ENCODE results near the gene NBEAL1.
"Not testable (repeated sequence)": the region's sequence is repeated elsewhere in the genome, so short reads cannot be mapped to it uniquely, and the experiment has no call there.

The NBEAL1 gene

GRCh38 chr2:203143391-203143790 lies 128.7 kb downstream of the NBEAL1 start:
- no peak for TF ChIP-seq CTCF (IDR thresholded peaks at IDR 0.05; ENCODE audit: low read depth, low read length, missing control alignments)
- in situ Hi-C loops (cut with HindIII; ENCODE audit: low pct_ligation_motif_present, low sequenced_read_pairs) = no loop called here
- no peak overlapping the region for H3K27ac ChIP-seq
- H3K4me3 ChIP-seq (ENCODE audit: low read depth, low read length) = no peak overlapping the region
- no peak for DNase-seq
- no peaks in the 10 kb centered on the region for H3K27me3 ChIP-seq (replicated peaks)
- H3K36me3 ChIP-seq (replicated peaks) = peaks cover 8% of the 10 kb centered on the region

GRCh38 chr2:203149194-203149593 lies 134.5 kb downstream of the NBEAL1 start:
- H3K4me3 ChIP-seq (ENCODE audit: low read depth, low read length) = no peak overlapping the region
- in situ Hi-C loops (cut with HindIII; ENCODE audit: low pct_ligation_motif_present, low sequenced_read_pairs) = no loop called here
- no peak for DNase-seq
- TF ChIP-seq CTCF (IDR thresholded peaks at IDR 0.05; ENCODE audit: low read depth, low read length, missing control alignments) = no peak
- no peaks in the 10 kb centered on the region for H3K27me3 ChIP-seq (replicated peaks)
- no peak overlapping the region for H3K27ac ChIP-seq
- H3K36me3 ChIP-seq (replicated peaks) = peaks cover 19% of the 10 kb centered on the region

- Histone ChIP-seq H3K27me3 (replicated peaks) (no peaks in the 10 kb centered on the region), H3K4me3 (ENCODE audit: low read depth, low read length) (no peak overlapping the region), H3K27ac (no peak overlapping the region), H3K36me3 (replicated peaks) (peaks cover 5% of the 10 kb centered on the region)
- DNase-seq = no peak
- TF ChIP-seq CTCF (IDR thresholded peaks at IDR 0.05; ENCODE audit: low read depth, low read length, missing control alignments) = peak; percentile 2
- in situ Hi-C loops (cut with HindIII; ENCODE audit: low pct_ligation_motif_present, low sequenced_read_pairs) = no loop called here
Measured at GRCh38 chr2:203155406-203155805, 140.7 kb downstream of the NBEAL1 start.

GRCh38 chr2:203162722-203163121 lies 148.0 kb downstream of the NBEAL1 start:
- DNase-seq; H3K36me3 ChIP-seq (replicated peaks); in situ Hi-C loops (cut with HindIII; ENCODE audit: low pct_ligation_motif_present, low sequenced_read_pairs); H3K27me3 ChIP-seq (replicated peaks); H3K27ac ChIP-seq; H3K4me3 ChIP-seq (ENCODE audit: low read depth, low read length): not testable (repeated sequence)

- no peak for TF ChIP-seq CTCF (IDR thresholded peaks at IDR 0.05; ENCODE audit: low read depth, low read length, missing control alignments)
- Histone ChIP-seq H3K27me3 (replicated peaks) (no peaks in the 10 kb centered on the region), H3K4me3 (ENCODE audit: low read depth, low read length) (no peak overlapping the region), H3K36me3 (replicated peaks) (peaks cover 10% of the 10 kb centered on the region), H3K27ac (no peak overlapping the region)
- in situ Hi-C loops (cut with HindIII; ENCODE audit: low pct_ligation_motif_present, low sequenced_read_pairs) = no loop called here
- DNase-seq = no peak
Measured at GRCh38 chr2:203164311-203164935, 149.7 kb downstream of the NBEAL1 start.

- H3K4me3 ChIP-seq (ENCODE audit: low read depth, low read length) = no peak overlapping the region
- peaks cover 5% of the 10 kb centered on the region for H3K36me3 ChIP-seq (replicated peaks)
- DNase-seq = no peak
- in situ Hi-C loops (cut with HindIII; ENCODE audit: low pct_ligation_motif_present, low sequenced_read_pairs) = no loop called here
- no peaks in the 10 kb centered on the region for H3K27me3 ChIP-seq (replicated peaks)
- no peak overlapping the region for H3K27ac ChIP-seq
- no peak for TF ChIP-seq CTCF (IDR thresholded peaks at IDR 0.05; ENCODE audit: low read depth, low read length, missing control alignments)
Measured at GRCh38 chr2:203167751-203168150, 153.1 kb downstream of the NBEAL1 start.

Data from brain microvascular endothelial cell (primary cell).